ENCODE results near the gene PRPF8. TPM values are rescaled to one million over a fixed set of nuclear protein-coding genes. Genes with fewer than 3 reads are reported as not detected.

The PRPF8 gene
- total and polyA plus RNA-seq, 2 of the 13 experiments (the other 11 are each of a cell fraction or from before 2014, with no cell fraction given) = 112 to 179 TPM

- TF ChIP-seq HIC2 (CRISPR knock-in tag; IDR thresholded peaks at IDR 0.05; ENCODE audit: low read depth) = peak; percentile 46; the same call in 1 of the 2 replicates
- no peak; the same call in 1 of the 2 replicates for TF ChIP-seq DZIP1 (CRISPR knock-in tag; IDR thresholded peaks at IDR 0.05)
- no peak for TF ChIP-seq ZNF597 (CRISPR knock-in tag; IDR thresholded peaks at IDR 0.05)
- TF ChIP-seq DBP (CRISPR knock-in tag; IDR thresholded peaks at IDR 0.05; ENCODE audit: not compliant biosample characterization) = peak; percentile 37
- no peak for TF ChIP-seq ZNF256 (CRISPR knock-in tag; conservative IDR thresholded peaks at IDR 0.05)
- TF ChIP-seq ERF (CRISPR knock-in tag; IDR thresholded peaks at IDR 0.05) = peak; percentile 37; the same call in 1 of the 2 replicates
- TF ChIP-seq ZNF652 (CRISPR knock-in tag; IDR thresholded peaks at IDR 0.05; ENCODE audit: borderline replicate concordance, low read depth) = no peak
- TF ChIP-seq, protein P1, sequence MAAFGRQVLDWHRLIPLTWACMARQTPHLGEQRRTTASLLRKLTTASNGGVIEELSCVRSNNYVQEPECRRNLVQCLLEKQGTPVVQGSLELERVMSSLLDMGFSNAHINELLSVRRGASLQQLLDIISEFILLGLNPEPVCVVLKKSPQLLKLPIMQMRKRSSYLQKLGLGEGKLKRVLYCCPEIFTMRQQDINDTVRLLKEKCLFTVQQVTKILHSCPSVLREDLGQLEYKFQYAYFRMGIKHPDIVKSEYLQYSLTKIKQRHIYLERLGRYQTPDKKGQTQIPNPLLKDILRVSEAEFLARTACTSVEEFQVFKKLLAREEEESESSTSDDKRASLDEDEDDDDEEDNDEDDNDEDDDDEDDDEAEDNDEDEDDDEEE (CRISPR knock-in tag; IDR thresholded peaks at IDR 0.05) = peak; percentile 16; the same call in 1 of the 2 replicates
- TF ChIP-seq ELF3 (CRISPR knock-in tag; IDR thresholded peaks at IDR 0.05) = 0 out of 2 replicates have a peak, but pooled peaks have one; percentile 10
- no peak for TF ChIP-seq ZBTB21 (CRISPR knock-in tag; IDR thresholded peaks at IDR 0.05)
- TF ChIP-seq GABPA (IDR thresholded peaks at IDR 0.05; ENCODE audit: low read depth, low read length) = peak; percentile 17; the same call in 1 of the 2 replicates
- no peak for TF ChIP-seq GABPA (CRISPR knock-in tag; IDR thresholded peaks at IDR 0.05; ENCODE audit: low read depth)
- no peak for TF ChIP-seq ZEB1 (IDR thresholded peaks at IDR 0.05; ENCODE audit: insufficient replicate concordance, low read depth)
- no peak for TF ChIP-seq MYNN (CRISPR knock-in tag; IDR thresholded peaks at IDR 0.05; ENCODE audit: low read depth)
- no peak for TF ChIP-seq TRAFD1 (CRISPR knock-in tag; IDR thresholded peaks at IDR 0.05; ENCODE audit: borderline replicate concordance)
- peak; percentile 34; the same call in 1 of the 2 replicates for TF ChIP-seq MYC (CRISPR knock-in tag; IDR thresholded peaks at IDR 0.05; ENCODE audit: borderline replicate concordance)
- no peak for TF ChIP-seq ZNF782 (CRISPR knock-in tag; IDR thresholded peaks at IDR 0.05; ENCODE audit: borderline replicate concordance)
Observed at GRCh38 chr17:1627982-1628855, 56.4 kb downstream of the PRPF8 start, which contains the start of gene SLC43A2 (continued).
